ENCODE data around the gene FZD1. TPM values are rescaled to one million over a fixed set of nuclear protein-coding genes. Genes with fewer than 3 reads are reported as not detected.

The FZD1 gene
- total RNA-seq, 1 experiment from 2014 or later: 2.8 TPM

DNA sequence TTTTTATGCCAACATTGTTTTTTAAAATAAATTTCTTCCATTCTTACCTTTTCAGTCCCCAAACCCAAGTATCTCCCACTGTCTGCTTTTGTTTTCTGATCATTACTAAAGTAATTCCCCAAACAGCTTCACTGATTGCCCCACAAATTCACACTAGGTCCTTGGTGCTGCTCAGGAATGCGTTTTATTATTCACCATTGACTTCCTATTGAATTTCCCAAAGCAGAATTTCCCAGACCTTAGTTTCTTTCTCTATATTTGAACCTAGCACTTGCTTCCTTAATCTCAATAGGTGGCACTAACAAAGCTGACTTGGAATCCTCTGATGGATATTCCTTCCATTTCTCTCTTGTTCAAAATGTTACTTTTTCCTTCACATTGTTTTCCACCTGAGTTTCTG, 52.2 kb downstream of the FZD1 start:
- intact Hi-C loops (cut with micrococcal nuclease; ENCODE audit: unreplicated experiment): no loop called here
- no peaks in the 10 kb centered on the region for H3K9me2 ChIP-seq (ENCODE audit: insufficient read depth)
- ChIA-PET POLR2A (ENCODE audit: unreplicated experiment) (no interaction called here), CTCF (no interaction called here)
- H3K36me3 ChIP-seq (ENCODE audit: low read depth): no peaks in the 10 kb centered on the region
- no peaks in the 10 kb centered on the region for H3K79me2 ChIP-seq (ENCODE audit: low read depth)
- no peaks in the 10 kb centered on the region for H4K20me1 ChIP-seq (ENCODE audit: insufficient read depth)
- no peaks in the 10 kb centered on the region for H3F3A ChIP-seq (ENCODE audit: insufficient read depth, low read depth)
- H3K27ac ChIP-seq: no peak overlapping the region
- no TSS peak for BruUV-seq (replicated peaks)
- no peak overlapping the region for H2AFZ ChIP-seq
- H3K4me1 ChIP-seq (replicated peaks; ENCODE audit: insufficient read depth): no peaks in the 10 kb centered on the region
- TF ChIP-seq EZH2 (IDR thresholded peaks at IDR 0.05; ENCODE audit: low read depth): no peak
- TF ChIP-seq, protein P1, sequence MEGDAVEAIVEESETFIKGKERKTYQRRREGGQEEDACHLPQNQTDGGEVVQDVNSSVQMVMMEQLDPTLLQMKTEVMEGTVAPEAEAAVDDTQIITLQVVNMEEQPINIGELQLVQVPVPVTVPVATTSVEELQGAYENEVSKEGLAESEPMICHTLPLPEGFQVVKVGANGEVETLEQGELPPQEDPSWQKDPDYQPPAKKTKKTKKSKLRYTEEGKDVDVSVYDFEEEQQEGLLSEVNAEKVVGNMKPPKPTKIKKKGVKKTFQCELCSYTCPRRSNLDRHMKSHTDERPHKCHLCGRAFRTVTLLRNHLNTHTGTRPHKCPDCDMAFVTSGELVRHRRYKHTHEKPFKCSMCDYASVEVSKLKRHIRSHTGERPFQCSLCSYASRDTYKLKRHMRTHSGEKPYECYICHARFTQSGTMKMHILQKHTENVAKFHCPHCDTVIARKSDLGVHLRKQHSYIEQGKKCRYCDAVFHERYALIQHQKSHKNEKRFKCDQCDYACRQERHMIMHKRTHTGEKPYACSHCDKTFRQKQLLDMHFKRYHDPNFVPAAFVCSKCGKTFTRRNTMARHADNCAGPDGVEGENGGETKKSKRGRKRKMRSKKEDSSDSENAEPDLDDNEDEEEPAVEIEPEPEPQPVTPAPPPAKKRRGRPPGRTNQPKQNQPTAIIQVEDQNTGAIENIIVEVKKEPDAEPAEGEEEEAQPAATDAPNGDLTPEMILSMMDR (conservative IDR thresholded peaks at IDR 0.05): no peak
- H3K4me3 ChIP-seq: no peak overlapping the region
- no peaks in the 10 kb centered on the region for H3K27me3 ChIP-seq (ENCODE audit: insufficient read depth, low read depth)
- no peak for DNase-seq
- H3K4me2 ChIP-seq: no peak overlapping the region
- no peaks in the 10 kb centered on the region for H3K9me3 ChIP-seq (ENCODE audit: insufficient read depth, low read depth)

DNA sequence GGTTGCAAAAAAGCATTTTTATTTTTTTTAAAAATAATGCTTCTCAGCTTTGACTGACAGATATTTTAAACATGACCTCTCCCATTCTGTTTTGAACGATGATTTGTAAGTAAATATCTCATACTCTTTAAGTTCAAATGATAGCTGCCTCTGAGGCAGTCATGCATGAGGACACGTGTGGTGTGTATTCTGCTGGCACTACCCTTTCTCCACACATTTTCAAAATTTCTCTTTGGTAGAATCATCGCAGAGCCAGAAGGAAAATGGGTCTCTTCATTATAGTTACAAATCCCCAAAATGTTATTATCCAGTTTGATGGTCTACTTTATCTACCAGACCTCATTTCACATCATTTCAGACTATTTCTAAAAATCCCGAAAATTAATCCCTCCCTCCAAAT, 55.1 kb downstream of the FZD1 start:
- Histone ChIP-seq H3K27me3 (ENCODE audit: insufficient read depth, low read depth) (no peaks in the 10 kb centered on the region), H3K36me3 (ENCODE audit: low read depth) (no peaks in the 10 kb centered on the region), H3K9me2 (ENCODE audit: insufficient read depth) (no peaks in the 10 kb centered on the region), H3K27ac (no peak overlapping the region), H3K4me2 (no peak overlapping the region), H3K4me3 (no peak overlapping the region), H3K4me1 (replicated peaks; ENCODE audit: insufficient read depth) (no peaks in the 10 kb centered on the region), H2AFZ (no peak overlapping the region), H4K20me1 (ENCODE audit: insufficient read depth) (no peaks in the 10 kb centered on the region), H3K9me3 (ENCODE audit: insufficient read depth, low read depth) (no peaks in the 10 kb centered on the region), H3F3A (ENCODE audit: insufficient read depth, low read depth) (no peaks in the 10 kb centered on the region), H3K79me2 (ENCODE audit: low read depth) (no peaks in the 10 kb centered on the region)
- ChIA-PET CTCF (no interaction called here), POLR2A (ENCODE audit: unreplicated experiment) (no interaction called here)
- intact Hi-C loops (cut with micrococcal nuclease; ENCODE audit: unreplicated experiment): no loop called here
- BruUV-seq (replicated peaks): no TSS peak
- DNase-seq: no peak
- no peak for TF ChIP-seq EZH2 (IDR thresholded peaks at IDR 0.05; ENCODE audit: low read depth)
- TF ChIP-seq, protein P1 (conservative IDR thresholded peaks at IDR 0.05): no peak

DNA sequence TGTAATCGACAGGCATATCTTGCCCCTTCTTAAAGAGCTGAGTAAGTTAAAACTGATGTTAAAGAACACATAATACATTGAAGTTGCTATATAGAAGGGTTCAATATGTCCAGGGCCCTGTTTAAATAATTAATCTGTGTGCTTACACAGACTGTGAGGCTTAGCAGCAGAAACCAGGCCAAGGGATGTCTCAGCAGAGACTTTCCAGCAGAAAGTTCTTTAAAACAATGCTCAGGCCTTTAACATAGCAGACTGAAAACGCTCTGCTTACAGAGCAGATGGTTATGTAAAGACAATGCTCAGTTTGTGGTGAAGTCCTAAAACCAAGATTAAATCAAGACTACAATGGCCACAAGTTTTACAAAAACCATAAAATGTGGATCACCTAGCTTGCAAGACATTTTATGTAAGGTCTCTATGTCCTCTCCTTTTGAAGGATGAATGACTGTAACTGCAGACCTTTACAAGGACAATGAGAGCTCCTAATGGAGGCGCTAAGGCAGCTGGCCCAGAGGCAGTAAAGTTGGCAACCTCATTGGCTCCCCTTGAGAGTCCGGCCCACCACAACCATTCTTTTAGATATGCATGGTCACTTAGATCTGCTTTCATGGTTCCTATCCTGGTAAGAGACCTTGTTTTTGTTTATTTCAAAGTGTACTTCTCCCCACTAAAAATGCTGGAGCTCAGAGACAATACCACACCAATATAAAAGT, 56.3 kb downstream of the FZD1 start:
- TF ChIP-seq, protein P1 (conservative IDR thresholded peaks at IDR 0.05): no peak
- TF ChIP-seq EZH2 (IDR thresholded peaks at IDR 0.05; ENCODE audit: low read depth): no peak
- Histone ChIP-seq H3F3A (ENCODE audit: insufficient read depth, low read depth) (no peaks in the 10 kb centered on the region), H3K4me1 (replicated peaks; ENCODE audit: insufficient read depth) (no peaks in the 10 kb centered on the region), H3K36me3 (ENCODE audit: low read depth) (no peaks in the 10 kb centered on the region), H3K27ac (no peak overlapping the region), H3K27me3 (ENCODE audit: insufficient read depth, low read depth) (no peaks in the 10 kb centered on the region), H3K79me2 (ENCODE audit: low read depth) (no peaks in the 10 kb centered on the region), H3K9me3 (ENCODE audit: insufficient read depth, low read depth) (no peaks in the 10 kb centered on the region), H3K4me3 (no peak overlapping the region), H3K4me2 (no peak overlapping the region), H4K20me1 (ENCODE audit: insufficient read depth) (no peaks in the 10 kb centered on the region), H3K9me2 (ENCODE audit: insufficient read depth) (no peaks in the 10 kb centered on the region), H2AFZ (no peak overlapping the region)
- CTCF ChIA-PET: no interaction called here
- no TSS peak for BruUV-seq (replicated peaks)
- DNase-seq: no peak
- intact Hi-C loops (cut with micrococcal nuclease; ENCODE audit: unreplicated experiment): no loop called here
- POLR2A ChIA-PET (ENCODE audit: unreplicated experiment): no interaction called here

Data from PC-9 (cell line).